ENCODE measurements around the gene MRPL40. TPM values are rescaled to one million over a fixed set of nuclear protein-coding genes. Genes with fewer than 3 reads are reported as not detected.

The MRPL40 gene
- total RNA-seq, 5 donors from 2014 or later (not counting 1 experiment from before 2014, with no cell fraction given): 12.1 to 16.1 (median 12.3) TPM

- no peak overlapping the region for H3K27ac Mint-ChIP-seq
- H3K36me3 ChIP-seq (ENCODE audit: control insufficient read depth in 2 of 2, extremely low read depth in 1 of 2, insufficient read depth in 1 of 2, low read length in 1 of 2): peaks cover 27 to 73% of the 10 kb centered on the region in 2 donors
- CTCF ChIA-PET: no interaction called here
- H3K4me3 ChIP-seq (ENCODE audit: control insufficient read depth in 1 of 2, extremely low read depth in 1 of 2, low read length in 1 of 2): no peak overlapping the region
- POLR2A ChIA-PET: interaction anchor here in 1 of 2 donors (0.7 kb wide), 1 partner anchor 397 kb away, joined by 4 read pairs; no protein-coding TSS in a partner anchor
- H3K4me1 Mint-ChIP-seq: no peaks in the 10 kb centered on the region
- no peaks in the 10 kb centered on the region for H3K27me3 Mint-ChIP-seq
- H3K9me3 ChIP-seq: no peaks in the 10 kb centered on the region
- H3K9me3 Mint-ChIP-seq: no peaks in the 10 kb centered on the region
- H3K4me1 ChIP-seq (ENCODE audit: control insufficient read depth in 1 of 2, extremely low read depth in 1 of 2, insufficient read depth in 2 of 2, low read length in 2 of 2): no peaks in the 10 kb centered on the region
- no peak overlapping the region for H3K27ac ChIP-seq (ENCODE audit: low read length)
- no peak for ATAC-seq (replicated peaks in 1 of 4)
- peaks cover 52% of the 10 kb centered on the region for H3K36me3 Mint-ChIP-seq
- 97% methylated on average over 3 of the region's 5 CpGs for WGBS (ENCODE audit: insufficient coverage)
- no peaks in the 10 kb centered on the region for H3K27me3 ChIP-seq (replicated peaks in 1 of 2; ENCODE audit: control insufficient read depth in 2 of 2, extremely low read depth in 1 of 2, insufficient read depth in 2 of 2, low read length in 1 of 2)
- no peak overlapping the region for H3K4me3 Mint-ChIP-seq
- no peak for DNase-seq
These were observed 38.6 kb upstream of the MRPL40 start for GRCh38 chr22:19393704-19394103.

DNA sequence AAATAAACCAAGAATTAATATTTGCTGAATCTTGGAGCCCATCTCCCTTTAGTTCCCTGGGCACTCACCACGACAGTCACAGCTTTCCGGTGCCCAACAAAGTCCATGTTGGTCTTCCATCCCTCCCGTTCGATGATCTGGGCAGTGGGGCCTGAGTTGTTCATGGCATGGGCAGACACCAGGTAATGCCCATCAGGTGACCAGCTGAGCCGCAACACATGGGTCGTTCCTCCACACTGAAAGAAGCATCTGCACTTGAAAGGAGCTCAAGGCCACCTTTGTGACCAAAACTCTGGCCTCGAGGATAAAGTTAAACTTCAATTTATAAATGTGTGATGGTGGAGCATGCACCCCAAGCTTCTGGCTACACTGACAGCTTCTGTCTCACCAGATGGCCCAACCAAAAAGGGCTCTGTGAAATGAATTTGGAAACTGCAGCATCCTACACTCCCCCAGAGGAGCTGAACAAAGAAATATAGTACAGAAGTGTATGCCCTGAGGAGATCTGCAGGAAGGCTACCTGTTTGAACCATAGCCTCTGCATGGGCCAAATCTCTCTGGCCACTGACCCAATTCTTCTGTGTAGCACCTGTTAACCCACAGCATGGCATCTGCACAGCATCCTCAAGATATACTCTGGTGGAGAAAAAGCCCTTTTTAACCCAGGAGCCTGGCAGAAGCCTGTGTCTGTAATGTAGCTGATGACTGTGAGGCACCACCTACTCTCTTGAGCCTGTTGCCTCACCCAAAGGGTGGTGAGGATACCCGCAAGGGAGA, 37.9 kb upstream of the MRPL40 start:
- H3K4me1 Mint-ChIP-seq: no peaks in the 10 kb centered on the region

GRCh38 chr22:19395276-19395675, 37.1 kb upstream of the MRPL40 start:
- no peak overlapping the region for H3K4me3 ChIP-seq (ENCODE audit: control insufficient read depth in 1 of 2, extremely low read depth in 1 of 2, low read length in 1 of 2)
- ChIA-PET POLR2A (no interaction called here), CTCF (no interaction called here)
- H3K9me3 ChIP-seq: no peaks in the 10 kb centered on the region
- no peaks in the 10 kb centered on the region for H3K27me3 Mint-ChIP-seq
- DNase-seq: no peak
- no peaks in the 10 kb centered on the region for H3K4me1 ChIP-seq (ENCODE audit: control insufficient read depth in 1 of 2, extremely low read depth in 1 of 2, insufficient read depth in 2 of 2, low read length in 2 of 2)
- no peak overlapping the region for H3K27ac ChIP-seq (ENCODE audit: low read length)
- H3K27ac Mint-ChIP-seq: no peak overlapping the region
- no peaks in the 10 kb centered on the region for H3K27me3 ChIP-seq (replicated peaks in 1 of 2; ENCODE audit: control insufficient read depth in 2 of 2, extremely low read depth in 1 of 2, insufficient read depth in 2 of 2, low read length in 1 of 2)
- no peaks in the 10 kb centered on the region for H3K4me1 Mint-ChIP-seq
- WGBS (ENCODE audit: insufficient coverage): 94% methylated on average over 4 of the region's 4 CpGs
- H3K4me3 Mint-ChIP-seq: no peak overlapping the region
- peaks cover 25 to 67% of the 10 kb centered on the region in 2 donors for H3K36me3 ChIP-seq (ENCODE audit: control insufficient read depth in 2 of 2, extremely low read depth in 1 of 2, insufficient read depth in 1 of 2, low read length in 1 of 2)
- H3K9me3 Mint-ChIP-seq: no peaks in the 10 kb centered on the region
- peaks cover 52% of the 10 kb centered on the region for H3K36me3 Mint-ChIP-seq
- no peak for ATAC-seq (replicated peaks in 1 of 4)

More for the DNA sequence above, 37.9 kb upstream of the MRPL40 start:
- 94% methylated on average over 6 of the region's 8 CpGs for WGBS (ENCODE audit: insufficient coverage)
- ATAC-seq (replicated peaks in 1 of 4) (no peak), DNase-seq (no peak)
- H3K9me3 Mint-ChIP-seq: no peaks in the 10 kb centered on the region
- ChIA-PET POLR2A (interaction anchor here in 1 of 2 donors (0.7 kb wide), 1 partner anchor 398 kb away, joined by 4 read pairs; no protein-coding TSS in a partner anchor), CTCF (no interaction called here)
- H3K27me3 Mint-ChIP-seq: no peaks in the 10 kb centered on the region
- H3K27ac Mint-ChIP-seq: no peak overlapping the region
- Histone ChIP-seq H3K27ac (ENCODE audit: low read length) (no peak overlapping the region), H3K4me1 (ENCODE audit: control insufficient read depth in 1 of 2, extremely low read depth in 1 of 2, insufficient read depth in 2 of 2, low read length in 2 of 2) (no peaks in the 10 kb centered on the region), H3K4me3 (ENCODE audit: control insufficient read depth in 1 of 2, extremely low read depth in 1 of 2, low read length in 1 of 2) (no peak overlapping the region), H3K36me3 (ENCODE audit: control insufficient read depth in 2 of 2, extremely low read depth in 1 of 2, insufficient read depth in 1 of 2, low read length in 1 of 2) (peaks cover 27 to 71% of the 10 kb centered on the region in 2 donors), H3K9me3 (no peaks in the 10 kb centered on the region), H3K27me3 (replicated peaks in 1 of 2; ENCODE audit: control insufficient read depth in 2 of 2, extremely low read depth in 1 of 2, insufficient read depth in 2 of 2, low read length in 1 of 2) (no peaks in the 10 kb centered on the region)
- H3K4me3 Mint-ChIP-seq: no peak overlapping the region
- peaks cover 51% of the 10 kb centered on the region for H3K36me3 Mint-ChIP-seq

- Histone ChIP-seq H3K4me3 (ENCODE audit: control insufficient read depth in 1 of 2, extremely low read depth in 1 of 2, low read length in 1 of 2) (no peak overlapping the region), H3K27me3 (replicated peaks in 1 of 2; ENCODE audit: control insufficient read depth in 2 of 2, extremely low read depth in 1 of 2, insufficient read depth in 2 of 2, low read length in 1 of 2) (no peaks in the 10 kb centered on the region), H3K4me1 (ENCODE audit: control insufficient read depth in 1 of 2, extremely low read depth in 1 of 2, insufficient read depth in 2 of 2, low read length in 2 of 2) (no peaks in the 10 kb centered on the region), H3K27ac (ENCODE audit: low read length) (no peak overlapping the region), H3K9me3 (no peaks in the 10 kb centered on the region), H3K36me3 (ENCODE audit: control insufficient read depth in 2 of 2, extremely low read depth in 1 of 2, insufficient read depth in 1 of 2, low read length in 1 of 2) (peaks cover 25 to 75% of the 10 kb centered on the region in 2 donors)
- no peaks in the 10 kb centered on the region for H3K4me1 Mint-ChIP-seq
- H3K9me3 Mint-ChIP-seq: no peaks in the 10 kb centered on the region
- ChIA-PET CTCF (interaction anchor here in 1 of 2 donors (0.5 kb wide), 1 partner anchor 1429 kb away, joined by 5 read pairs; no protein-coding TSS in a partner anchor), POLR2A (no interaction called here)
- H3K27ac Mint-ChIP-seq: no peak overlapping the region
- no peaks in the 10 kb centered on the region for H3K27me3 Mint-ChIP-seq
- peaks cover 56% of the 10 kb centered on the region for H3K36me3 Mint-ChIP-seq
- no peak overlapping the region for H3K4me3 Mint-ChIP-seq
- 98% methylated on average over 5 of the region's 6 CpGs for WGBS (ENCODE audit: insufficient coverage)
- DNase-seq: no peak
- ATAC-seq (replicated peaks in 1 of 4): no peak
These were observed 35.8 kb upstream of the MRPL40 start for GRCh38 chr22:19396561-19396933.

DNA sequence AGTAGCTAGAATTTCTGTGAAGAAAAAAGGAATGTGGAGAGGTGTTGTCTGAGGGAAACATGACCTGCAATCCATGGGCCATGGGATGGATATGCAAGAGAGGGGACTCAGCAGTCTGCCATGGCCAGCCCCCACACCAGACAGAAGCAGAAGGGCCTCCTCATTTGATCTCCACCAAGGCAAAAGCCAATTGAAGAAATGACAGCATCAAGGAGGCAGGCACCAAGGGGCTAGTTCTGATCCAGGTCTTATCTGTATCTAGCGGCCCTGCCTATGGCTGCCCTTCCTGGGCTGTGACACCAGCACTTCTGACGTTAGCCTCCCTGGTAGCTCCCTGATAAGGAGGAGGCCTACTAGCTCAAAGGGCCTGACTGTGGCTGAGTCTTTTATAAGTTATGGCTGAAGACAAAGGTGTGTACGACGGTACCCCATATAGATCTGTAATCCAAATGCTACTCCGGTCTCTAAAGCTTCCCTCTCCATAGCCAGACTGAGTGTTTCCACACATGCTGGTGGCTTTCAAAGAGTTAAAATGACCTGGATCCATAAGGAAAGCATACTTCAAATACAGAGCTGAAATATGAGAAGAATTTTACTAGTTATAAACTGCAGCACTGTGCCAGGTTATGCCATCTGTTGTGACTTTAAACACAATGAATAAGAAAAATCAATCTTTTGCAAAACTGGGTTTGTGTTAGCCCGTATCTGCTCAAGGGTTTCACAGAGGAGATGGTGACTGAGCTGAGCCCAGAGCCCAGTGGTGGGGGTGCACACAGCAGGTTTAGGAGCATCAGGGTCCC, 35.2 kb upstream of the MRPL40 start:
- Histone ChIP-seq H3K27me3 (replicated peaks in 1 of 2; ENCODE audit: control insufficient read depth in 2 of 2, extremely low read depth in 1 of 2, insufficient read depth in 2 of 2, low read length in 1 of 2) (no peaks in the 10 kb centered on the region), H3K4me1 (ENCODE audit: control insufficient read depth in 1 of 2, extremely low read depth in 1 of 2, insufficient read depth in 2 of 2, low read length in 2 of 2) (no peaks in the 10 kb centered on the region), H3K9me3 (no peaks in the 10 kb centered on the region), H3K4me3 (ENCODE audit: control insufficient read depth in 1 of 2, extremely low read depth in 1 of 2, low read length in 1 of 2) (no peak overlapping the region), H3K27ac (ENCODE audit: low read length) (no peak overlapping the region), H3K36me3 (ENCODE audit: control insufficient read depth in 2 of 2, extremely low read depth in 1 of 2, insufficient read depth in 1 of 2, low read length in 1 of 2) (peaks cover 20 to 73% of the 10 kb centered on the region in 2 donors)
- ChIA-PET CTCF (no interaction called here), POLR2A (no interaction called here)
- Mint-ChIP-seq H3K9me3 (no peaks in the 10 kb centered on the region), H3K27ac (no peak overlapping the region), H3K4me1 (no peaks in the 10 kb centered on the region), H3K27me3 (no peaks in the 10 kb centered on the region), H3K4me3 (no peak overlapping the region), H3K36me3 (peaks cover 59% of the 10 kb centered on the region)
- ATAC-seq (replicated peaks in 1 of 4) (no peak), DNase-seq (no peak)
- WGBS (ENCODE audit: insufficient coverage): 92% methylated on average over 2 of the region's 6 CpGs

DNA sequence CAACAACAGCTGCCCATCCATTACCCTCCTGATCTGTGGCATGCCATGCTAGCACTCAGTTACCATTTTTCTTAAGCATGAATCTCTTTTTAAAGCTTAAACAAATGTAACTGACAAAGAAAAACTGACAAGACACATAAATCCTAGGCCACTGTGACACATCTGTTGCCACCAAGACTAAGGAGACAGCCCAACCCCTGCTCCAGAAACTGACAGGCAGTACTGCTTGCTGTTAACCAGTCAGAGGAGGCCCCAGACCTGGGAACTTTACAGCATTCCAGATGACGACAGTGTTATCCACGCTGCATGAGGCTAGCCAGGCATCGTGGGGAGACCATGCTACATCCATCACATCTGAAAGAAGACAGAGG, 34.6 kb upstream of the MRPL40 start:
- Mint-ChIP-seq H3K4me1 (no peaks in the 10 kb centered on the region), H3K4me3 (no peak overlapping the region), H3K36me3 (peaks cover 53% of the 10 kb centered on the region), H3K27ac (no peak overlapping the region), H3K27me3 (no peaks in the 10 kb centered on the region), H3K9me3 (no peaks in the 10 kb centered on the region)
- WGBS (ENCODE audit: insufficient coverage): 71% methylated on average over 1 of the region's 3 CpGs
- no peak for DNase-seq
- Histone ChIP-seq H3K4me1 (ENCODE audit: control insufficient read depth in 1 of 2, extremely low read depth in 1 of 2, insufficient read depth in 2 of 2, low read length in 2 of 2) (no peaks in the 10 kb centered on the region), H3K27me3 (replicated peaks in 1 of 2; ENCODE audit: control insufficient read depth in 2 of 2, extremely low read depth in 1 of 2, insufficient read depth in 2 of 2, low read length in 1 of 2) (no peaks in the 10 kb centered on the region), H3K27ac (ENCODE audit: low read length) (no peak overlapping the region), H3K36me3 (ENCODE audit: control insufficient read depth in 2 of 2, extremely low read depth in 1 of 2, insufficient read depth in 1 of 2, low read length in 1 of 2) (peaks cover 15 to 67% of the 10 kb centered on the region in 2 donors), H3K9me3 (no peaks in the 10 kb centered on the region), H3K4me3 (ENCODE audit: control insufficient read depth in 1 of 2, extremely low read depth in 1 of 2, low read length in 1 of 2) (no peak overlapping the region)
- ATAC-seq (replicated peaks in 1 of 4): no peak
- ChIA-PET CTCF (no interaction called here), POLR2A (no interaction called here)

Data from T-cell (primary cell).